ENCODE results near the gene C16orf89.
"Not testable (repeated sequence)": the region's sequence is repeated elsewhere in the genome, so short reads cannot be mapped to it uniquely, and the experiment has no call there.

C16orf89 gene

DNA sequence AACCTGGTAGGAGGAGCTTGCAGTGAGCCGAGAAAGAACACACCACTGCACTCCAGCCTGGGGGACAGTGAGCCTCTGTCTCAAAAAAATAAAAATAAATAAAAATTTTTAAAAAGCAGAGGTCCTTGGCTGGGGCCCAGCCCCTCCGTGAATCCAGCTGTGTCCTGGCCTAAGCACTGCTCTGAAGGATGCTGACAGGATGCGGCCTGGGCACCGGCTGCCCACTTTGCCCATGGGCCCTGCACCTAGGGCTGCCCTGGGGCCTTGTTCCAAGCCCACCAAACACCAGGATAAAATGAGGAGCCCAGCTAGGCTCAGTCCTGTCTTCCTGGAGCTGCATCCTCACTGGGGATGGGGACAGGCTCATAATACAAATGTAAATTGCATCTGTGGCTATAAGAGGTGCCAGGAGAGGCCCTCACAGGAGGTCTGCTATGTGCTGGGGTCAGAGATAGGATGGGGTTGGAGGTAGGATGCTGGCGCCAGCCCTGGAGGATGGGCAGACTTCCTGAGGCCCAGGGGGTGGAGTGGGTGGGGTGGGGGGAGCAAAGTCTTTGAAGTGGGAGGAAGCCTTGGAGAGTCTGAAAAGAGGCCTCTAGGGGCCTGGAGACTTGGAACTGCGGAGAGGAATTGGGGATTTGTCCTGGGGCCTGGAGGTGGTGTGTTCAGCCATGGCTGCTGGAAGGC lies 6.2 kb downstream of the C16orf89 start:
- H3K27ac ChIP-seq = no peak overlapping the region
- TF ChIP-seq, protein P1, sequence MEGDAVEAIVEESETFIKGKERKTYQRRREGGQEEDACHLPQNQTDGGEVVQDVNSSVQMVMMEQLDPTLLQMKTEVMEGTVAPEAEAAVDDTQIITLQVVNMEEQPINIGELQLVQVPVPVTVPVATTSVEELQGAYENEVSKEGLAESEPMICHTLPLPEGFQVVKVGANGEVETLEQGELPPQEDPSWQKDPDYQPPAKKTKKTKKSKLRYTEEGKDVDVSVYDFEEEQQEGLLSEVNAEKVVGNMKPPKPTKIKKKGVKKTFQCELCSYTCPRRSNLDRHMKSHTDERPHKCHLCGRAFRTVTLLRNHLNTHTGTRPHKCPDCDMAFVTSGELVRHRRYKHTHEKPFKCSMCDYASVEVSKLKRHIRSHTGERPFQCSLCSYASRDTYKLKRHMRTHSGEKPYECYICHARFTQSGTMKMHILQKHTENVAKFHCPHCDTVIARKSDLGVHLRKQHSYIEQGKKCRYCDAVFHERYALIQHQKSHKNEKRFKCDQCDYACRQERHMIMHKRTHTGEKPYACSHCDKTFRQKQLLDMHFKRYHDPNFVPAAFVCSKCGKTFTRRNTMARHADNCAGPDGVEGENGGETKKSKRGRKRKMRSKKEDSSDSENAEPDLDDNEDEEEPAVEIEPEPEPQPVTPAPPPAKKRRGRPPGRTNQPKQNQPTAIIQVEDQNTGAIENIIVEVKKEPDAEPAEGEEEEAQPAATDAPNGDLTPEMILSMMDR (conservative IDR thresholded peaks at IDR 0.05) = no peak
- no peak for TF ChIP-seq ZFX (IDR thresholded peaks at IDR 0.05)

DNA sequence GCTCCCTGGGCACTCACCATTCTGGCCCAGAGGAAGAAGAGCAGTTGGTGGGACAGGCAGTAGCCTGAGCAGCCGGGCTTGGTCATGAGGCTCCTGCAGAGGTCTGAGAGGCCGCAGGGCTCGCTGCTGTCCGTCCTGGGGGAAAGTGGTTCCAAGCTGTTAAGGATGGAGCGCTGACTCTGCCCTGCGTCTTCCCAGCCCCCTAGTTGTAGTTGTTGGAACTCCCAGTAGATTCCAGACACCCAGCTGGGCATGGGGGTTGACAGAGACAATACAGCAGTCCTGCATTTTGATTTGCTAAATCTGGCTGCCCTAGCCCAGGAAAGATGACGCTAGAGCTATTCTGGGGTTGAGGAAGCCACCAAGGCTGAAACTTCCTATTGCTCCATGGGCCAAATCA lies 7.3 kb downstream of the C16orf89 start:
- TF ChIP-seq, protein P1 (conservative IDR thresholded peaks at IDR 0.05) = no peak; the same call in 1 of the 2 replicates
- TF ChIP-seq ZFX (IDR thresholded peaks at IDR 0.05) = no peak
- no peak overlapping the region for H3K27ac ChIP-seq

DNA sequence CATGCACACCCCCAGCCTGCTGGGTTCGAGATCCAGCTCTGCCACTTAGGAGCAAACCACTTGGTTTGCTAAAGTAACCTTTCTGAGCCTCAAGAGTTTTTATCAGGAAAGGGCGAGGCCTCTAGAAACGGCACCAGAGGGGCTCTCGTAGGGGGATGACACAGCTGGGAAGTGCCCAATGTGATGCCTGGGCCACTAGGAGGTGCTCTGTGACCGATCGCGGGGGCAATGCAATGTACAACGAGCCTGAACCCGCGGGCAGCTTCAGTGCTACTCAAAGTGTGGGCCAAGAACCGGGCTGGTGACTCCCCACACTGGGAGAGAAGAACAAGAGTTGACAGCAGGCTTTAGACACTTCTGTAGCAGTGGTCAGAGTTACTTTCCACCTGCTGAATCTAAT lies 9.4 kb downstream of the C16orf89 start:
- H3K27ac ChIP-seq = no peak overlapping the region
- no peak for TF ChIP-seq ZFX (IDR thresholded peaks at IDR 0.05)
- TF ChIP-seq, protein P1 (conservative IDR thresholded peaks at IDR 0.05) = peak; percentile 60

DNA sequence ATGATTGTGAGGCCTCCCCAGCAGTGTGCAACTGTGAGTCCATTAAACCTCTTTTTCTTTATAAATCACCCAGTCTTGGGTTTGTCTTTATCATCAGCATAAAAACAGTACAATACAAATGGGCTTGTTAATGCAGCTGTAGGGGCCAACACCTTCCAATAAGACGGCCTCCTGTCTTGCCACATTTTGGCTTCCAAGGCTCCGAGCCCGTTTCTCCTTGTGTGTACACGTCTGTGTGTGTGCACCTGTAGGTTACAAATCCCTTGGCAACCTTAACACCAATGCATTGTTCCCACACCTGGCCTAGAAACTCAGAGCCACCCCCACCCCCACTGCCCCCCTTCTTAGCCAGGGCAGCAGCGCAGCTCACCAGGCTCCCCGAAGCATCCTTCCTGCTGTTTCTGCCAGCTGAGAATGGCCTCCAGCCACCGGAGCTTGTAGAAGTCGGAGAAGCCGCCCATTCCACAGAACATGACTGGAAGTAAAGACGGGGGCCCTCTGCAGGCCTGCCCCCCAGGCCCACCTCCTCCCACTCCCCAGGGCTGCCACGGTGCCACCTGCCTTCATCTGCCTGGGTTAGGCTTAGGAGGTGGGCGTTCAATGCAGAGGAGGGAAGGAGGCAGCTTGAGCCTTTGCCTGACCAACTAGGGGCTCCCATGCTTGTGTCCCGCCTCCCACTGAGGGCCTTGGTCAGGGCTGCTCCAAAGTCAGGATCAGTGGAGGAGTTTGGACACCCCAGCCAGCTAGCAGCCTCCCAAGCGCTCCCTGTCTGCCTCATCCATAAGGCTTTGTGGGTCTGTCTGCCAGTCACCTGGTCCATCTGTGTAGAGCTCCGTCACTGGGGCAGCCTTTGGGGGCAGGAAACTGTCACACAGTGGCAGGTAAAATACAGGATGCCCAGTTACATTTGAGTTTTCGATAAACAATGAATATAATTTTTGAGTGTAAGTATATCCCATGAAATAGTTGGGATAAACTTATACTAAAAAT lies 10.6 kb downstream of the C16orf89 start:
- no peak for TF ChIP-seq ZFX (IDR thresholded peaks at IDR 0.05)
- TF ChIP-seq, protein P1 (conservative IDR thresholded peaks at IDR 0.05) = no peak
- no peak overlapping the region for H3K27ac ChIP-seq

DNA sequence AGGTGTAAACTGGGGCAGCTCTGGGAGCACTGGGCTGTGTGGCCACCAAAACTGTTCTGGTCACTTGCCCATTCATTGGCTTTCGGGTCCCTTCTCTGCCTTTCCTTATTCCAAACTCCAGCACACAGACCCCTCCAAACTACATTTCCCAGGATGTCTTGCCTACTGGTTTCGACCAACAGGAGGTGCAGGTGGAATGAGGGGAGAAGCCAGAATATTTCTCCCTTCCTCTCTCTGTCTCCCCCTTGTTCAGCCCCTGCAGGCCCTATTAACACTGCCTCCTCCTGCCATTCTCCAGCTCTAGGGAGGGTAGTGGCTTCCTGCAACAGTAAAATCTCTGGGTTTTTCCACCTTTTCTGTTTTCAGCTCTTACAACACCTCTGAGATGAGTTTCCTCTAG lies 18.8 kb downstream of the C16orf89 start:
- no peak overlapping the region for H3K27ac ChIP-seq
- no peak for TF ChIP-seq ZFX (IDR thresholded peaks at IDR 0.05)
- TF ChIP-seq, protein P1 (conservative IDR thresholded peaks at IDR 0.05) = no peak

DNA sequence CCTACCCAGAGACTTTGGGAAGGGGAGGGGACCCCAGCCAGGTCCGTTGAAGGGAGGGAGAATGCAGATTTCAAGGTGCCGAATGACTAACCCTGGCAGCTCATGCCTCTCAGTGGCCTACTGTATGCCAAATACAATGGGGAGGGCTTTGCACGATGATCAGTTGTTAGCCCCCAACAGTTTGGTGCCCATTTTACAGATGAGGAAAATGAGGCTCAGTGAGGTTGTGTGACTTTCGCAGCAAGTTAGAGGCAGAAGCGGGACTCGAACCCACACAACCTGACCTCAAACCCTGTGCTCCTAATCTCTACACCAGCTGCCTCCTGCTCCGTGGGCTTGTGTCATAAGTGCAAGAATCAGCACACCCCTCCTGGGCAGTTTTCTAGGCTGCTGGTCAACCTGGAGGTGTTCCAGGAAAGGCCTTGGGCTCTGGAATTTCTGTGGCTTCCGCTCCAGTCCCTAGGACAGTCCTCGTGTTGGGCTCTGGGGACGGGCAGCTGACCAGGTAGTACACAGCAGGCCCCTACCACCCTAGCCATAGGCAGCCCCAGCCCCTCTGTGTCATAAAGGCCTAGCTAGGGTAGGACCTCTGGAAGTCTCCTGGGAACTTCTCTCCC lies 20.1 kb downstream of the C16orf89 start:
- H3K27ac ChIP-seq = no peak overlapping the region
- TF ChIP-seq, protein P1 (conservative IDR thresholded peaks at IDR 0.05) = no peak
- no peak for TF ChIP-seq ZFX (IDR thresholded peaks at IDR 0.05)

DNA sequence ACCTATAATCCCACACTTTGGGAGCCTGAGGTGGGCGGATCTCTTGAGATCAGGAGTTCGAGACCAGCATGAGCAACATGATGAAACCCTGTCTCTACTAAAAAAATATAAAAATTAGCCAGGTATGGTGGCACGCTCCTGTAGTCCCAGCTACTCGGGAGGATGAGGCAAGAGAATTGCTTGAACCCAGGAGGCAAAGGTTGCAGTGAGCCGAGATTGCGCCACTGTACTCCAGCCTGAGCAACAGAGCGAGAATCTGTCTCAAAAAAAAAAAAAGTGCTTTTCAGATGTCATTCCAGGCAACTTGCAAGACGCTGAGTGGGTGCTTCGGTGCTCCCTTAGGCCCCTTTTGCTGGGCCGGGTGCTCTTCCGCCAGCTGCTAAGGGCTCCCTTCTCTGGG lies 21.2 kb downstream of the C16orf89 start:
- not testable (repeated sequence) for H3K27ac ChIP-seq
